Right lobe of liver (tissue), 4 donors: Measurements from ENCODE around the gene PSD.

Experiments
- POLR2A ChIP-seq: fragments of 450-650 bp; IDR thresholded peaks from one replicate; pipeline ENCODE4 v1.6.1; 2017; ENCODE audit warnings: antibody characterized with exemption, mild to moderate bottlenecking
- TF ChIP-seq, protein P1 (sequence below), 4 donors: fragments of 200-600 bp in 3 of 4; fragments of 450-650 bp in 1 of 4; IDR thresholded peaks; one replicate each; pipeline versions ENCODE4 v1.5.1 to v1.8.0; 2016 to 2022; ENCODE audit warnings: antibody characterized with exemption in 4 of 4, mild to moderate bottlenecking in 2 of 4
- donor health status: DM: no; HTN: no; CAD: no.
- donor health status: DM: no; HTN: no; CAD: no.
- donor health status: DM: no; HTN: yes; CAD: no.

DNA sequence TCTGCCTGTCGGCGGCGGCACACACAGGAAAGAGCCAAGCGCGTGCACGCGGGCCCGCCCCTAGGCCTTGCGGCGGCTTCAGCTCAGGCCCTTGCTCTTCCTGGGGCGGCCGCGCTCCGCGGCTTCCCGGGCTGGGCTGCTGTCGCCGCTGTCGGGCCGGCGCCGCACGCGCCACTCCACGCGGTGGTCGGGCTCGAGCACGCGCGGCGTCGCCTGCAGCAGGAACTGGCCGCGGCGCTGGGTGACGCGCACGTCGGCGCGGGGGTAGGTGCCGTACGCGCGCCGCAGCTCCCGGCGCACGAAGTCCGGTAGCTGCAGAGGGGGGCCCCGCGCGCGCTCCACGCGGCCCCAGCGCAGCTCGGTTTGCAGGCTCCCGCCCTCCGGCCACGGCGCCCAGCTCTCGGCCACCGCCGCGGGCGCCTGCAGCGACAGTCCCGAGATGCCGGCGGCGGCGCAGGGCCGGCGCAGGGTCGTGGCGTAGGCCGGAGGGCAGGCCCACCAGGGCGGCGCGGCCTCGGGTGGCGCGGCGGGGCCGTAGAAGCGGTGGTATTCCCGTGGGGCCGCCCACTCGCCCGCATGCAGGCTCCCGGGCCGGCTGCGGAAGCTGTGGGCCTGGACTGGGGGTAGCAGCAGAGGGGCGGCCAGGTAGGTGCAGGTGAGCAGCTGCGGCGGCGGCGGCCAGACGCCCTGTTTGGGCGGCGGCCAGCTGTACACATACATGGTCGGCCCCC lies 32.0 kb upstream of the PSD start:
- TF ChIP-seq, protein P1, sequence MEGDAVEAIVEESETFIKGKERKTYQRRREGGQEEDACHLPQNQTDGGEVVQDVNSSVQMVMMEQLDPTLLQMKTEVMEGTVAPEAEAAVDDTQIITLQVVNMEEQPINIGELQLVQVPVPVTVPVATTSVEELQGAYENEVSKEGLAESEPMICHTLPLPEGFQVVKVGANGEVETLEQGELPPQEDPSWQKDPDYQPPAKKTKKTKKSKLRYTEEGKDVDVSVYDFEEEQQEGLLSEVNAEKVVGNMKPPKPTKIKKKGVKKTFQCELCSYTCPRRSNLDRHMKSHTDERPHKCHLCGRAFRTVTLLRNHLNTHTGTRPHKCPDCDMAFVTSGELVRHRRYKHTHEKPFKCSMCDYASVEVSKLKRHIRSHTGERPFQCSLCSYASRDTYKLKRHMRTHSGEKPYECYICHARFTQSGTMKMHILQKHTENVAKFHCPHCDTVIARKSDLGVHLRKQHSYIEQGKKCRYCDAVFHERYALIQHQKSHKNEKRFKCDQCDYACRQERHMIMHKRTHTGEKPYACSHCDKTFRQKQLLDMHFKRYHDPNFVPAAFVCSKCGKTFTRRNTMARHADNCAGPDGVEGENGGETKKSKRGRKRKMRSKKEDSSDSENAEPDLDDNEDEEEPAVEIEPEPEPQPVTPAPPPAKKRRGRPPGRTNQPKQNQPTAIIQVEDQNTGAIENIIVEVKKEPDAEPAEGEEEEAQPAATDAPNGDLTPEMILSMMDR (IDR thresholded peaks at IDR 0.05) = no peak
- peak; percentile 84 for TF ChIP-seq POLR2A
